H1 (cell line): Measurements from ENCODE around the gene HDAC9. TPM values are rescaled to one million over a fixed set of nuclear protein-coding genes. Genes with fewer than 3 reads are reported as not detected.

Experiments used
- CTCF ChIA-PET: fragments of 300-600 bp; sonication (Branson Sonifier 250); formaldehyde crosslinking; loops from one replicate; lab custom pipeline; 2021; ENCODE audit not compliant: partially characterized antibody; lab: Charles Lee
- POLR2A ChIA-PET: fragments of 300-600 bp; sonication (Branson Sonifier 250); formaldehyde crosslinking; loops from one replicate; lab custom pipeline; 2021; ENCODE audit warnings: inconsistent platforms; ENCODE audit not compliant: partially characterized antibody; lab: Charles Lee
- DNase-seq, 2 experiments: peaks; one replicate each; pipeline versions ENCODE4 v3.0.0 to v3.0.0-alpha.2; 2010 to 2022; ENCODE audit warnings: low spot score in 2 of 2, low read depth in 1 of 2, mixed read lengths in 1 of 2
- FAIRE-seq: peaks from 2 replicates; lab custom pipeline; 2011; peaks lifted over from hg19 to GRCh38; lab: Jason Lieb, UNC
- H2AFZ ChIP-seq: 2 replicates; pipeline ENCODE4 v1.8.1; 2012; ENCODE audit warnings: low read length, inconsistent platforms
- H2AK5ac ChIP-seq: 2 replicates; pipeline ENCODE4 v1.6.1; 2013; ENCODE audit warnings: low read depth, low read length
- H2BK120ac ChIP-seq: replicated peaks from 2 replicates; pipeline ENCODE3; 2013; ENCODE audit warnings: low read depth, low read length, inconsistent platforms
- H2BK12ac ChIP-seq: 2 replicates; pipeline ENCODE4 v1.6.1; 2013; ENCODE audit warnings: low read depth, low read length
- H2BK15ac ChIP-seq: 2 replicates; pipeline ENCODE4 v1.6.1; 2013; ENCODE audit warnings: low read length
- H2BK20ac ChIP-seq: 2 replicates; pipeline ENCODE4 v1.6.1; 2013; ENCODE audit warnings: low read length
- H2BK5ac ChIP-seq: 2 replicates; pipeline ENCODE4 v1.6.1; 2013; ENCODE audit warnings: low read depth, low read length
- H3K14ac ChIP-seq: 2 replicates; pipeline ENCODE4 v1.6.1; 2013; ENCODE audit warnings: inconsistent platforms; ENCODE audit not compliant: insufficient read length
- H3K18ac ChIP-seq: 2 replicates; pipeline ENCODE4 v1.6.1; 2013; ENCODE audit warnings: low read length; ENCODE audit errors: extremely low read depth
- H3K23ac ChIP-seq: 2 replicates; pipeline ENCODE4 v1.6.1; 2013; ENCODE audit warnings: inconsistent platforms; ENCODE audit not compliant: insufficient read length
- H3K23me2 ChIP-seq: 2 replicates; pipeline ENCODE4 v1.6.1; 2013; ENCODE audit warnings: low read depth, low read length
- H3K27ac ChIP-seq: 2 replicates; pipeline ENCODE4 v1.6.1; 2011; ENCODE audit warnings: low read depth, low read length, inconsistent platforms
- H3K27me3 ChIP-seq, 4 experiments: replicated peaks in 1 of 4; 1 replicate in 1 of 4; 2 replicates in 3 of 4; pipeline versions ENCODE4 v1.6.1 to v1.8.1; 2011 to 2013; ENCODE audit warnings: low read length in 3 of 4, mild to moderate bottlenecking in 3 of 4, inconsistent platforms in 2 of 4, mixed read lengths in 2 of 4, moderate library complexity in 1 of 4; ENCODE audit not compliant: control insufficient read depth in 3 of 4, insufficient read depth in 3 of 4; ENCODE audit errors: extremely low read depth in 1 of 4
- H3K36me3 ChIP-seq, 4 experiments: 2 replicates each; pipeline versions ENCODE4 v1.6.1 to v1.8.1; 2011 to 2013; ENCODE audit warnings: mild to moderate bottlenecking in 4 of 4, low read length in 3 of 4, moderate library complexity in 2 of 4, control low read depth in 1 of 4, inconsistent platforms in 1 of 4; ENCODE audit not compliant: insufficient read depth in 4 of 4, control insufficient read depth in 2 of 4
- H3K4ac ChIP-seq: replicated peaks from 2 replicates; pipeline ENCODE3; 2013; ENCODE audit warnings: low read length, low read depth, mixed read lengths, inconsistent platforms; ENCODE audit not compliant: insufficient read length
- H3K4me1 ChIP-seq, 4 experiments: replicated peaks in 1 of 4; 1 replicate in 1 of 4; 2 replicates in 3 of 4; pipeline versions ENCODE4 v1.6.1 to v1.8.1; 2011 to 2013; ENCODE audit warnings: low read length in 3 of 4, inconsistent platforms in 2 of 4, mixed read lengths in 1 of 4; ENCODE audit not compliant: insufficient read depth in 4 of 4, control insufficient read depth in 3 of 4
- H3K4me2 ChIP-seq, 2 experiments: 2 replicates each; pipeline versions ENCODE4 v1.6.1 to v1.8.1; 2011 to 2013; ENCODE audit warnings: low read depth in 2 of 2, low read length in 2 of 2, control low read depth in 1 of 2, inconsistent platforms in 1 of 2, mild to moderate bottlenecking in 1 of 2; ENCODE audit not compliant: insufficient read depth in 1 of 2
- H3K4me3 ChIP-seq, 4 experiments: fragments of 200-600, 300-600 bp in 1 of 4; sonication (generic), shearing (Covaris generic), sonication (Bioruptor Twin) in 1 of 4; 2 replicates each; pipeline versions ENCODE4 v1.5.1 to v1.8.1; 2011 to 2016; ENCODE audit warnings: low read length in 4 of 4, low read depth in 3 of 4, control low read depth in 2 of 4, inconsistent platforms in 2 of 4, mild to moderate bottlenecking in 2 of 4, mixed read lengths in 1 of 4, moderate library complexity in 1 of 4; ENCODE audit not compliant: insufficient read depth in 2 of 4; ENCODE audit errors: extremely low read depth in 1 of 4
- H3K56ac ChIP-seq: replicated peaks from 2 replicates; pipeline ENCODE3; 2013; ENCODE audit warnings: low read depth, mild to moderate bottlenecking, mixed read lengths, low read length, inconsistent platforms; ENCODE audit not compliant: insufficient read length
- H3K79me1 ChIP-seq: 2 replicates; pipeline ENCODE4 v1.6.1; 2013; ENCODE audit warnings: low read depth, low read length, control low read depth
- H3K79me2 ChIP-seq, 2 experiments: 2 replicates each; pipeline versions ENCODE4 v1.6.1 to v1.8.1; 2012 to 2013; ENCODE audit warnings: low read length in 2 of 2, mild to moderate bottlenecking in 2 of 2, inconsistent platforms in 1 of 2; ENCODE audit not compliant: insufficient read depth in 2 of 2, control insufficient read depth in 1 of 2
- H3K9ac ChIP-seq, 4 experiments: replicated peaks in 1 of 4; 1 replicate in 1 of 4; 2 replicates in 3 of 4; pipeline versions ENCODE4 v1.6.1 to v1.8.1; 2011 to 2013; ENCODE audit warnings: low read depth in 3 of 4, low read length in 3 of 4, control low read depth in 2 of 4, mild to moderate bottlenecking in 2 of 4, moderate library complexity in 2 of 4, inconsistent platforms in 1 of 4; ENCODE audit errors: extremely low read depth in 1 of 4
- H3K9me3 ChIP-seq, 2 experiments: 2 replicates each; pipeline versions ENCODE4 v1.6.1 to v1.8.1; 2012 to 2013; ENCODE audit warnings: mild to moderate bottlenecking in 2 of 2, moderate library complexity in 2 of 2, control low read depth in 1 of 2, inconsistent platforms in 1 of 2, low read depth in 1 of 2, low read length in 1 of 2, mixed read lengths in 1 of 2; ENCODE audit not compliant: insufficient read depth in 2 of 2
- H4K20me1 ChIP-seq, 2 experiments: replicated peaks in 1 of 2; 2 replicates each; pipeline versions ENCODE3 to v1.8.1; 2011 to 2013; ENCODE audit warnings: inconsistent platforms in 2 of 2, low read length in 2 of 2, mild to moderate bottlenecking in 1 of 2; ENCODE audit not compliant: insufficient read depth in 2 of 2, control insufficient read depth in 1 of 2
- H4K5ac ChIP-seq: 2 replicates; pipeline ENCODE4 v1.6.1; 2013; ENCODE audit warnings: low read length, low read depth, mixed read lengths, inconsistent platforms; ENCODE audit not compliant: insufficient read length
- H4K8ac ChIP-seq: 2 replicates; pipeline ENCODE4 v1.8.0; 2013; ENCODE audit warnings: mild to moderate bottlenecking, moderate library complexity, low read length, inconsistent platforms; ENCODE audit not compliant: insufficient read depth; ENCODE audit errors: extremely low read depth
- H4K91ac ChIP-seq: replicated peaks from 2 replicates; pipeline ENCODE3; 2013; ENCODE audit warnings: low read length, mixed read lengths, inconsistent platforms; ENCODE audit not compliant: insufficient read length
- ATF3 ChIP-seq: IDR thresholded peaks from 2 replicates; pipeline ENCODE4 v1.6.1; 2011; ENCODE audit warnings: low read depth, mild to moderate bottlenecking, low read length; ENCODE audit not compliant: insufficient read depth
- BACH1 ChIP-seq: IDR thresholded peaks from 2 replicates; pipeline ENCODE4 v1.6.1; 2012; ENCODE audit warnings: low read length, improper control_type of control experiment
- BRCA1 ChIP-seq: IDR thresholded peaks from 2 replicates; pipeline ENCODE4 v1.6.1; 2012; ENCODE audit warnings: low read depth, low read length, improper control_type of control experiment
- CBX5 ChIP-seq: fragments of 300-800, 300-1000 bp; sonication (generic); IDR thresholded peaks from 2 replicates; pipeline ENCODE4 v1.7.1; 2016; ENCODE audit warnings: antibody characterized with exemption, low read length, low read depth
- E2F6 ChIP-seq: IDR thresholded peaks from 2 replicates; pipeline ENCODE4 v1.6.1; 2012; ENCODE audit warnings: inconsistent platforms
- GABPA ChIP-seq: IDR thresholded peaks from 2 replicates; pipeline ENCODE4 v1.6.1; 2011; ENCODE audit warnings: mild to moderate bottlenecking, low read length, moderate library complexity, borderline replicate concordance; ENCODE audit not compliant: insufficient read depth
- GTF2F1 ChIP-seq: IDR thresholded peaks from 2 replicates; pipeline ENCODE4 v1.6.1; 2012; ENCODE audit warnings: low read depth, low read length, improper control_type of control experiment, borderline replicate concordance
- KDM1A ChIP-seq: fragments of 200-600, 300-600 bp; sonication (generic); IDR thresholded peaks from 2 replicates; pipeline ENCODE4 v1.7.1; 2016; ENCODE audit warnings: mild to moderate bottlenecking, low read length, borderline replicate concordance
- POU5F1 ChIP-seq: IDR thresholded peaks from 2 replicates; pipeline ENCODE4 v1.6.1; 2011; ENCODE audit warnings: low read depth, mild to moderate bottlenecking, low read length, moderate library complexity
- RNF2 ChIP-seq: fragments of 200-900, 300-1000 bp; sonication (generic); IDR thresholded peaks from 2 replicates; pipeline ENCODE4 v1.7.1; 2016; ENCODE audit warnings: borderline replicate concordance, low read depth, mild to moderate bottlenecking, antibody characterized with exemption, low read length; ENCODE audit not compliant: poor library complexity, severe bottlenecking; ENCODE audit errors: missing control alignments
- SRF ChIP-seq: IDR thresholded peaks from 2 replicates; pipeline ENCODE4 v1.6.1; 2011; ENCODE audit warnings: mild to moderate bottlenecking, low read depth, low read length, moderate library complexity
- SUZ12 ChIP-seq: fragments of 200-600 bp; sonication (generic); IDR thresholded peaks from 2 replicates; pipeline ENCODE4 v1.6.1; 2012; ENCODE audit warnings: mild to moderate bottlenecking, inconsistent platforms, low read length, moderate library complexity, mixed read lengths
- TAF7 ChIP-seq: optimal IDR thresholded peaks from 2 replicates; pipeline ENCODE3; 2011; ENCODE audit warnings: low read depth, mild to moderate bottlenecking, inconsistent platforms, low read length, moderate library complexity, borderline replicate concordance
- TBP ChIP-seq: IDR thresholded peaks from 2 replicates; pipeline ENCODE4 v1.6.1; 2011; ENCODE audit warnings: low read depth, low read length, improper control_type of control experiment
- WGBS, 2 experiments: shearing (Covaris generic) in 1 of 2; methylation state at CpG; one replicate each; pipeline versions ENCODE4 v1.1.6 to v1.1.7; 2013 to 2015; ENCODE audit warnings: low lambda C conversion rate in 2 of 2, mixed read lengths in 2 of 2, inconsistent platforms in 1 of 2, low coverage in 1 of 2, missing lambda C conversion rate in 1 of 2; ENCODE audit not compliant: insufficient replicate concordance in 2 of 2, insufficient coverage in 1 of 2, insufficient read length in 1 of 2; ENCODE audit errors: extremely low coverage in 1 of 2, missing lambda C conversion rate in 1 of 2; 5-methylcytosine and 5-hydroxymethylcytosine counted together
- polyA plus RNA-seq, 7 experiments: library from polyadenylated mRNA; depleted of rRNA in 3 of 7; stranded (reverse) in 5 of 7; unstranded in 2 of 7; fragments of >200 nt in 5 of 7; fragments of 200-250 nt in 2 of 7; gene quantifications; 1 replicate in 5 of 7; 2 replicates in 1 of 7; 4 replicates in 1 of 7; pipeline versions ENCODE4 v1.2.1 to v1.2.3, GENCODE V29; 2011 to 2013; ENCODE audit warnings: missing spikeins in 2 of 7, mixed read lengths in 2 of 7
- total RNA-seq: library from RNA; stranded (reverse); fragmentation: NEBNext Ultra II Directional; extraction: Animal tissue kit (Norgen Biotek cat#: 25700); gene quantifications from 2 replicates; pipeline ENCODE4 v1.2.1, GENCODE V29; 2021

The HDAC9 gene
- total and polyA plus RNA-seq, 2 of the 8 experiments (the other 6 are each of a cell fraction or from before 2014, with no cell fraction given): 9.5 to 13.1 TPM

- H3K23me2 ChIP-seq: no peaks in the 10 kb centered on the region
- no peak overlapping the region for H3K56ac ChIP-seq
- no peak overlapping the region for H2AFZ ChIP-seq
- H3K9me3 ChIP-seq: no peaks in the 10 kb centered on the region
- no peak overlapping the region for H2AK5ac ChIP-seq
- no peak for DNase-seq
- no peaks in the 10 kb centered on the region for H3K27me3 ChIP-seq
- no peak overlapping the region for H4K8ac ChIP-seq
- H3K4me2 ChIP-seq: no peak overlapping the region
- H3K27ac ChIP-seq: no peak overlapping the region
- ChIA-PET POLR2A (no interaction called here), CTCF (no interaction called here)
- H4K20me1 ChIP-seq: no peaks in the 10 kb centered on the region
- no peak overlapping the region for H2BK15ac ChIP-seq
- H2BK12ac ChIP-seq: no peak overlapping the region
- H2BK20ac ChIP-seq: no peak overlapping the region
- WGBS, 2 experiments: 95% methylated on average over 3 of the region's 3 CpGs; no CpG with 5 or more reads in 1 of the 2 experiments
- no peaks in the 10 kb centered on the region for H3K79me2 ChIP-seq
- no peaks in the 10 kb centered on the region for H3K36me3 ChIP-seq
- H2BK5ac ChIP-seq: no peak overlapping the region
- H3K4me3 ChIP-seq: no peak overlapping the region
- H3K18ac ChIP-seq: no peak overlapping the region
- H2BK120ac ChIP-seq: no peak overlapping the region
- no peak for FAIRE-seq
- H4K91ac ChIP-seq: no peak overlapping the region
- H3K4ac ChIP-seq: no peak overlapping the region
- H4K5ac ChIP-seq: no peak overlapping the region
- no peaks in the 10 kb centered on the region for H3K4me1 ChIP-seq
- no peak overlapping the region for H3K23ac ChIP-seq
- no peak overlapping the region for H3K9ac ChIP-seq
- H3K79me1 ChIP-seq: no peaks in the 10 kb centered on the region
- no peak overlapping the region for H3K14ac ChIP-seq
- no peak for TF ChIP-seq TAF7
- TF ChIP-seq ATF3: no peak
- TF ChIP-seq BACH1: no peak
- TF ChIP-seq KDM1A: no peak
- no peak for TF ChIP-seq GTF2F1
- TF ChIP-seq TBP: no peak
- no peak for TF ChIP-seq GABPA
- no peak for TF ChIP-seq SRF
- no peak for TF ChIP-seq SUZ12
- no peak for TF ChIP-seq CBX5
- TF ChIP-seq BRCA1: no peak
- no peak for TF ChIP-seq POU5F1
- no peak for TF ChIP-seq E2F6
- TF ChIP-seq RNF2: no peak
Measured at GRCh38 chr7:18858232-18858631, 362.7 kb downstream of the HDAC9 start.
